IPS-18c (cell line): ENCODE data around the gene FAM118B.
A peak's percentile ranks its signal among the peaks of the same experiment; 100 is the strongest.
"Not testable (repeated sequence)": the region's sequence is repeated elsewhere in the genome, so short reads cannot be mapped to it uniquely, and the experiment has no call there.

Experiments
- H3K4me3 ChIP-seq: 2 replicates; pipeline ENCODE4 v1.7.0; 2013; ENCODE audit warnings: low read depth, mild to moderate bottlenecking, low read length, moderate library complexity; ENCODE audit not compliant: insufficient read depth
- H3K9me3 ChIP-seq: one replicate; pipeline ENCODE4 v1.6.1; 2013; ENCODE audit warnings: mild to moderate bottlenecking, low read length, moderate library complexity; ENCODE audit not compliant: control insufficient read depth, insufficient read depth

The FAM118B gene

GRCh38 chr11:126281666-126282175, 70.1 kb downstream of the FAM118B start:
- Histone ChIP-seq H3K9me3 (no peaks in the 10 kb centered on the region), H3K4me3 (peak overlapping the region; percentile 72; the same call in 1 of the 2 replicates)

- no peaks in the 10 kb centered on the region for H3K9me3 ChIP-seq
- H3K4me3 ChIP-seq: peak overlapping the region; percentile 72
Observed at GRCh38 chr11:126282361-126282735, 70.8 kb downstream of the FAM118B start.

- H3K4me3 ChIP-seq: peak within 1 kb of the TSS; percentile 72
- no peaks in the 10 kb centered on the region for H3K9me3 ChIP-seq
Observed at GRCh38 chr11:126282736-126283591, 71.4 kb downstream of the FAM118B start, which contains the start of gene TIRAP. TIRAP (plus strand) TSS chr11:126283093; CDS start chr11:126290895, 7,802 bp downstream.

DNA sequence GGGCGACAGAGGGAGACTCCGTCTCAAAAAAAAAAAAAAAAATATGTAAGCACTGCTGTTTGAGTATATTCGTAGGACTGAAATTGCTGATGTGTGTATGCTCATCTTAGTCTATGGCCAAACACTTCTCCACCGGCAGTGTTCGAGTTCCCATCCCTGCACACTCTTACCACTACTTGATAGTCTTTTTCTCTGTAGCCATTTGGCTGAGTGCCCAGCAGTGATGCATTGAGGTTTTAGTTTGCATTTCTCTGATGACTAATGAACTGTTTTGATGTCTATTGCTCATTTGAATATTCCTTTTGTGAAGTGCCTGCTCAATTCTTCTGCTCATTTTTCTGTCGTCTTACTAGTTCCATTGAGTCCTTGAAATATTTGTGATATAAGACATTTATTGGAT, 73.2 kb downstream of the FAM118B start:
- H3K9me3 ChIP-seq: no peaks in the 10 kb centered on the region
- H3K4me3 ChIP-seq: no peak overlapping the region

DNA sequence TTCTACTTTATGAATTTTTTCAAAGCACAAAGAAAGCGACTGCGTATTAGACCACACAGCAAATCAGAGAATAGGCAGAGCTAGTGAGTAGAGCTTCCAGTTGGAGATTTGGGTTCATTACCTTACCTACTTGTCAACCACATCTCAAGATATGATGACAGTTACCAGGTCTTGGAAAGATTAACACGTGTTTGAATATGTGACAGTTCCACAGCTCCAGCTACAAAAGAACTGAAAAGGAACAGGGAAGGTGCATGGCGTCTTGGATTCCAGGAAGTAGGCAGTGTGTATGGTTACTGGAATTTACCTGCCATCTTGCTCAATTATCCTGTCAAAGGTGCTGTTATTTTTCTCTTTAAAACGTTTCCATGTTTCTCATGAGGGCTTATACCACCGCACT, 76.7 kb downstream of the FAM118B start:
- Histone ChIP-seq H3K9me3 (no peaks in the 10 kb centered on the region), H3K4me3 (no peak overlapping the region)

- H3K9me3 ChIP-seq: no peaks in the 10 kb centered on the region
- no peak overlapping the region for H3K4me3 ChIP-seq
Observed at GRCh38 chr11:126290887-126291286, 79.3 kb downstream of the FAM118B start.

DNA sequence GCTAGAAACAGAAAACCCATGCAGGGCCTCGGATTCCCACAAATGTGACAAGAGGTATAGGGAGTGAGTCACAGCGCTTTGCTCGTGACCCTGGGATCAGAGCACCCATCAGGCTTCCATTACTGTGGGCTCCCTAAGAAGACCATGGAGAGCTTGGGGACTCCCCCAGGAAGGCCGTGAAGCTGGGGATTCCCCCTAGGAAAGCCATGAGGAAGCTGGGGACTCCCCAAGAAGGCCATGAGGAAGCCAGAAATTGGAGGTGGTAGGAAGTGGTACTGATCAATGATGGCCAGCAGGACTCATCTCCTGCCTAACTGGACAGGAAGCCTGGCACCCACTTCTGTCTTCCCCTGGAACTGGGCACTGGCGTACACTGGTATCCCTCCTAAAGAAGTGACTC, 82.1 kb downstream of the FAM118B start:
- no peaks in the 10 kb centered on the region for H3K9me3 ChIP-seq
- H3K4me3 ChIP-seq: no peak overlapping the region

GRCh38 chr11:126297004-126297403, 85.4 kb downstream of the FAM118B start:
- H3K4me3 ChIP-seq: no peak overlapping the region
- peaks cover 2% of the 10 kb centered on the region for H3K9me3 ChIP-seq

DNA sequence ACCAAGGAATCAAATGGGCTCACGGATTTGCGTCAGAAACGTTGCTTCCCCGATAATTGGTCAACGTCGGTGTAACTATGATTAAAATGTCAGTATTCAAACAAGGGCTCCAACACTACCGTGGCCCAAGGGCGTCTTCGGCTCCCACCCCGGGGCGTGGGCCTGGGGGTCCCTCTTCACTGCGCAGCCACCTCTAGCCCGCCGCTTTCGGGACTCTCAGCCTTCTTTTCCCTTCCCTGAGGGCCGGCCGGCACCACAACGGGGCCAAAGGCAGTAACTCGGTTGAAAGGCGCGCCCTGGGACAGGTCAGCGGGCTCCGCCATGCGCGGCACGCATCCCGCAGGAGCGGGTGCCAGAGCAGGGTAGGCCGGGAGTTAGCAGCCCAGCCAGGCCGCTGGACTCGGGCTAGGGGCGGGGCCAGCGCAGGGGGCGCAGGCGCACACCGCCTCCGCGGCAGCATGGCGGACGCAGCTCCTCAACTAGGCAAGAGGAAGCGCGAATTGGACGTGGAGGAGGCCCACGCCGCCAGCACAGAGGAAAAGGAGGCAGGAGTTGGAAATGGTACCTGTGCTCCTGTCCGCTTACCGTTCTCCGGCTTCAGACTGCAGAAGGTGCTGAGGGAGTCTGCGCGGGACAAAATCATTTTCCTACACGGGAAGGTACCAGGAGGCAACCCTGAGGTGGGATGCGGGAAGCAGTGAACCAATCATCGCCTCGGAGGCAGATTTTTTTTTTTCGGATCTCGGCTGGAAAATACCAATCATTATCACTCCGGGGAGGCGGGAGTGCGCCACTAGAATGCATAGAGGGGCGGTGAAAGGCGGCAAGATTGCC, 92.3 kb downstream of the FAM118B start, which contains the start of gene DCPS:
DCPS (plus strand) TSS at position 438 of the 834 bp plus-strand sequence; CDS start at position 459, 21 bp downstream.
- H3K9me3 ChIP-seq: peaks cover 2% of the 10 kb centered on the region
- H3K4me3 ChIP-seq: peak within 1 kb of the TSS; percentile 81

DNA sequence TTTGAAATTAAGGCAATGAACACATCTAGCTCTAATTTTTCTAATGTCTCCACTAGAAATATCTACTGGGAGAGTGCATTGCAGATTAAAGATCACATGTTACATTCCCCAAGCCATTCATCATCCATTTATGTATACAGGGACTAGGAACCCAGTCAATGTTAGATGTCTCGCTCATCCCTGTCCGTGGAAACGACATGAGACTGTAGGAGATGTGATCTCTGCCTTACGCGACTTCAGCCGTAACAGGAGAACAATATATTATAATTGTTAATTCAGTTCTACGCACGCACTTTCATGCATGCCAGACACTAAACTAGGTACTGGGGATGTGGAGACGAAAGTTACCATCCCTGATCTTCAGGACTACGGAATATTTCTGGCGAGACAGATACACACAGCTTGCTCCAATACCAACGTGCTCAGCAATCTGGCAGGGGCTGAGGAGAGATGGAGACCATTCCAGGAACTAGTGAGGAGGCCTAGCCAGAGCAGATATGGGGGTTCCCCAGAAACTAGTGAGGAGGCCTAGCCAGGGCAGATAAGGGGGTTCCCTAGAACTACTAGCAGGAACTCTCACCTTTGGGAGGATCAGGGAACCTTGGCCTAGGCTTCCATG, 93.0 kb downstream of the FAM118B start:
- Histone ChIP-seq H3K9me3 (peaks cover 2% of the 10 kb centered on the region), H3K4me3 (peak overlapping the region; percentile 81; the same call in 1 of the 2 replicates)

DNA sequence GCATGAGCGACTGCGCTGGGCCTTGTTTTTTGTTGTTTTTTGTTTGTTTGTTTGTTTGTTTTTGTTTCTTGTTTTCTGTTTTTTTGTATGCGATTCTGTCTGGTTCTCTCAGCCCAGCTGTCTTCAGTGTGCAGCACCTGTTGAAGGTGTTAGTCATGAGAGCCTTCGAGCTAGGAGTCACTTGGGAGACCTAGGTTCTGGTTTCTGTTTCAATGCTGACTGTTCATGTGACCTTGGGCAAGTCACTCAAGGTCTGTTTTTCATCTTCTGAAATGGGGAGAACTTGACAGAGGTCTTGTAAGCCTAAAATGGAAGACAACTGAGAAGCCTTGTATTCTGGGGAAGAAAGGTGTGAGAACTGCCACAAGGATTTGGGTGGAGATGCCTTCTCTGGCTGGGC, 94.1 kb downstream of the FAM118B start:
- no peak overlapping the region for H3K4me3 ChIP-seq
- H3K9me3 ChIP-seq: no peaks in the 10 kb centered on the region

GRCh38 chr11:126307706-126308105, 96.1 kb downstream of the FAM118B start:
- Histone ChIP-seq H3K4me3 (no peak overlapping the region), H3K9me3 (no peaks in the 10 kb centered on the region)

DNA sequence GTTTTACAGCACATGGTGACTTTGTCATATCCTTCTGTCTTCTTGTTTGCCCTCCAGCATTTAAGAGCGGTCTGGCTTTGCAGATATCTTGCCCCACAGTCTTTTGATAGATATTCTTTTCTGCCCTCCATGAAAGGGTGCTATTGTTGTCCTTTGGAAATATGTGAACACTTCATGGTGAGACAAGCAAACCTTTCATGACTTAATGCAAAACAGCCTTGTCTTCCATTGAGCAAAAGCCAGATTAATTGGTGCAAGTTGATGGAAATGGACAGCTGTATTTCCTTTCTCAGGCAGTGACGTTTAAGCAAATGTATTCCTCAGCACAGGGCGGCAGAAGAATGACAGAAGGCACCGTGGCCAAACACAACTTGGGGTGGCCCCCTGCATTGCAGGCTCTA, 96.7 kb downstream of the FAM118B start:
- Histone ChIP-seq H3K4me3 (no peak overlapping the region), H3K9me3 (no peaks in the 10 kb centered on the region)

DNA sequence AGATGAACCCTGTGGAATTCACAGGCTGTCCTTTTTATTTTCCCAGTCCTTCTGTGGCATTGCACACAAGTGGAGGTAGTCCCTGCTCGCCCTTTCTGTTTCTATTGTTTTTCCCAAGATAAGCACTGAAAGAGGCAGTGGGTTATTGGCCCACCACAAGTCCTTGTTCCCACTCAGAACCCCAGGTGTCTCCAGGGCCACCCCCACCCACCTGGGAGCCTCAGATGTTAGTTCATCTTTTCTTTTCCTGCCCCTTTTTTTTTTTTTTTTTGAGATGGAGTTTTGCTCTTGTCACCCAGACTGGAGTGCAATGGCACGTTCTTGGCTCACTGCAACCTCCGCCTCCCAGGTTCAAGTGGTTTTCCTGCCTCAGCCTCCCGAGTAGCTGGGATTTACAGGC, 97.2 kb downstream of the FAM118B start:
- not testable (repeated sequence) for H3K9me3 ChIP-seq, H3K4me3 ChIP-seq

DNA sequence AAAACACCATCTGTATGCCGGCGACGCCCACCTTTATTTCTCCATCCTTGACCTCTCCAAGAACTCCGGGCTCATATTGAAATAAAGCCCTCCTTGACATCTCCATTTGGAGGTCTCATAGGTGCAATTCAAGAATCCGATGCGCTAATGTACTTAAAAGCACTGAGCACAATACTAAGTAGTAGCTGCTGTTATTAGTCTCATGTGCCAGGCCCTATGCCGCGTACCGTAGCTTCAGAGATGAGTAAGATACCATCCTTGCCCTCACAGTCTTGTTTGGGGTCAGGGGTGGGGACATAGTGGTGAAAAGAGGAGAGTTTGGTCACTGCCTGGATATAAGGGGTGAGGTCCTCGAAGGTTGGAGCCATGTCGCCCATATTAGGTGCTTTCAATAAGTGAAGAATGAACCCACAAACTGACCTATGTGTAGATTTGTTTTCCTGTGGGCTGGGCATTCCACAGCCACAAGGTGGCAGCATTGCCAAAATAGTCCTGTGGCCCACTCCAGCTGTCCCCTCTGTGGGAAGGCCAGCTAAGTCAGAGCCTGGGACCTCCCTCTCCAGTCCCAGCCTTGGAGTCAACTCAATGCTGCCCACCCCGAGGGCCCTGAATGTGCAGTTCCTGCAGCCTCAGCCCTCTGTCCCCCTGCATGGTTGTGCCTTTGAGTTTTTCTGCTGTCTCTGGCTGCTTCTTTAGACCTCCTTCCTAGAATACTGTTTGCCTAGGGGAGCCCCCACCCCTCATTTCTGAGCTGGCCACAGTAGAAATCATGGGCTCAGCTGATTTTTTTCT, 98.8 kb downstream of the FAM118B start:
- H3K4me3 ChIP-seq: no peak overlapping the region

GRCh38 chr11:126310992-126311310, 99.4 kb downstream of the FAM118B start:
- H3K9me3 ChIP-seq: no peaks in the 10 kb centered on the region

More for the DNA sequence above, 98.8 kb downstream of the FAM118B start:
- H3K9me3 ChIP-seq: no peaks in the 10 kb centered on the region

More at GRCh38 chr11:126310992-126311310, 99.4 kb downstream of the FAM118B start:
- no peak overlapping the region for H3K4me3 ChIP-seq
